ENCODE data around the gene OSBPL8. TPM values are rescaled to one million over a fixed set of nuclear protein-coding genes. Genes with fewer than 3 reads are reported as not detected.
A peak's percentile ranks its signal among the peaks of the same experiment; 100 is the strongest.

OSBPL8 gene
- total and polyA plus RNA-seq, 9 of the 15 experiments (the other 6 are each of a cell fraction or from before 2014, with no cell fraction given) = 17.4 to 82.7 (median 42.8) TPM

DNA sequence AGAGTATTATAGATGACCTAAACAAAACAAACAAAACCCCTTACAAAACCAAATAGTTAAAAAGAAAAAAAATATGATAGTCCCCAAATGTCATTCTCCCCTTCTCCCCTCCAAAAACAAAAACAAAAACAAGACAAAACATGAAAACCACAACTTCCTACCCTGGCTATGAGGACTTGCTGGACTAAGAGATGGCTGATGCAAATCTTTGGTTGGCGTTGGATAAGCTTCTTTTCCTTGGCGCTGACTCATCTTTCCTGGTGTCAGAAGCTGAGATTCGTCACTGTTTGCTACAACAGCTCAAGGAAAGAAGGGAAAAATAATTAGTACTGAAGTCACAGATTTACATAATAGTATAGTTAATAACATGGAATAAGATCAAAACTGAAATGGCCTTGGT is 108.9 kb downstream of the OSBPL8 start (continued):
- TF ChIP-seq ETS1 (conservative IDR thresholded peaks at IDR 0.05; ENCODE audit: control insufficient read depth, low read depth, low read length) (no peak), KDM2B (CRISPR knock-in tag; IDR thresholded peaks at IDR 0.05) (no peak), ZNF507 (tag; conservative IDR thresholded peaks at IDR 0.05) (no peak), HDAC1 (IDR thresholded peaks at IDR 0.05) (peak in 1 of 2 experiments; percentile 28; a peak in 1 of 4 replicates), HSF4 (CRISPR knock-in tag; IDR thresholded peaks at IDR 0.05; ENCODE audit: borderline replicate concordance) (no peak), ZNF583 (CRISPR knock-in tag; IDR thresholded peaks at IDR 0.05) (no peak), TRIM24 (IDR thresholded peaks at IDR 0.05) (peak in 1 of 2 experiments; percentile 24; a peak in 1 of 4 replicates), MAZ (CRISPR knock-in tag; conservative IDR thresholded peaks at IDR 0.05 in 1 of 2, IDR thresholded peaks at IDR 0.05 in 1 of 2) (no peak), JUND (IDR thresholded peaks at IDR 0.05; ENCODE audit: borderline replicate concordance, low read depth, low read length) (peak; percentile 84), JUND (tag; IDR thresholded peaks at IDR 0.05; ENCODE audit: borderline replicate concordance, low read depth, low read length) (peak; percentile 43; the same call in 1 of the 3 replicates), FOXA1 (IDR thresholded peaks at IDR 0.05; ENCODE audit: borderline replicate concordance) (no peak), ZEB2 (IDR thresholded peaks at IDR 0.05) (no peak), TEAD2 (tag; IDR thresholded peaks at IDR 0.05) (no peak), ETV1 (tag; conservative IDR thresholded peaks at IDR 0.05; ENCODE audit: low read depth) (no peak), PHF20 (IDR thresholded peaks at IDR 0.05; ENCODE audit: partially characterized antibody) (no peak), RAD21 (CRISPR knock-in tag; conservative IDR thresholded peaks at IDR 0.05 in 1 of 2, IDR thresholded peaks at IDR 0.05 in 1 of 2) (no peak), ATF2 (CRISPR knock-in tag; IDR thresholded peaks at IDR 0.05) (no peak), MTA1 (IDR thresholded peaks at IDR 0.05; ENCODE audit: borderline replicate concordance) (no peak), CCAR2 (IDR thresholded peaks at IDR 0.05; ENCODE audit: low read depth, low read length) (no peak), TFAP4 (CRISPR knock-in tag; IDR thresholded peaks at IDR 0.05; ENCODE audit: borderline replicate concordance) (no peak), ZBTB17 (CRISPR knock-in tag; IDR thresholded peaks at IDR 0.05) (no peak), CHD2 (IDR thresholded peaks at IDR 0.05; ENCODE audit: low read depth, low read length) (no peak), ZNF639 (CRISPR knock-in tag; conservative IDR thresholded peaks at IDR 0.05 in 1 of 2, IDR thresholded peaks at IDR 0.05 in 1 of 2) (no peak)
- TF ChIP-seq, protein P1, sequence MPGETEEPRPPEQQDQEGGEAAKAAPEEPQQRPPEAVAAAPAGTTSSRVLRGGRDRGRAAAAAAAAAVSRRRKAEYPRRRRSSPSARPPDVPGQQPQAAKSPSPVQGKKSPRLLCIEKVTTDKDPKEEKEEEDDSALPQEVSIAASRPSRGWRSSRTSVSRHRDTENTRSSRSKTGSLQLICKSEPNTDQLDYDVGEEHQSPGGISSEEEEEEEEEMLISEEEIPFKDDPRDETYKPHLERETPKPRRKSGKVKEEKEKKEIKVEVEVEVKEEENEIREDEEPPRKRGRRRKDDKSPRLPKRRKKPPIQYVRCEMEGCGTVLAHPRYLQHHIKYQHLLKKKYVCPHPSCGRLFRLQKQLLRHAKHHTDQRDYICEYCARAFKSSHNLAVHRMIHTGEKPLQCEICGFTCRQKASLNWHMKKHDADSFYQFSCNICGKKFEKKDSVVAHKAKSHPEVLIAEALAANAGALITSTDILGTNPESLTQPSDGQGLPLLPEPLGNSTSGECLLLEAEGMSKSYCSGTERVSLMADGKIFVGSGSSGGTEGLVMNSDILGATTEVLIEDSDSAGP (CRISPR knock-in tag; IDR thresholded peaks at IDR 0.05) = no peak
